Right cardiac atrium (tissue), 5 donors: ENCODE data around the gene ANOS1. TPM values are rescaled to one million over a fixed set of nuclear protein-coding genes. Genes with fewer than 3 reads are reported as not detected.
A peak's percentile ranks its signal among the peaks of the same experiment; 100 is the strongest.
"Not testable (repeated sequence)": the region's sequence is repeated elsewhere in the genome, so short reads cannot be mapped to it uniquely, and the experiment has no call there.

Experiments used
- ATAC-seq, 2 donors: fragments of 200-7000 bp; cut with Tn5 transposase; one replicate each; pipeline versions ENCODE4 v1.8.0 to v1.9.1; 2020; ENCODE audit warnings: moderate library complexity in 2 of 2, mild to moderate bottlenecking in 1 of 2
- DNase-seq, 3 donors: peaks; one replicate each; pipeline ENCODE4 v3.0.0-alpha.2; 2020
- H3K27ac ChIP-seq: one replicate; pipeline ENCODE4 v1.5.1; 2013; ENCODE audit warnings: mild to moderate bottlenecking, low read length, control low read depth, moderate library complexity
- H3K27me3 ChIP-seq: one replicate; pipeline ENCODE4 v1.6.1; 2013; ENCODE audit not compliant: control insufficient read depth, insufficient read depth
- H3K4me1 ChIP-seq: one replicate; pipeline ENCODE4 v1.6.1; 2013; ENCODE audit warnings: low read length; ENCODE audit not compliant: control insufficient read depth, insufficient read depth
- H3K4me3 ChIP-seq: one replicate; pipeline ENCODE4 v1.5.1; 2013; ENCODE audit warnings: low read length, control low read depth
- H3K9me3 ChIP-seq: one replicate; pipeline ENCODE4 v1.6.1; 2013; ENCODE audit warnings: low read length; ENCODE audit not compliant: control insufficient read depth
- WGBS: extraction: QIAGEN DNeasy Blood & Tissue Kit; methylation state at CpG from one replicate; pipeline ENCODE4 v1.1.7; 2013; 5-methylcytosine and 5-hydroxymethylcytosine counted together
- intact Hi-C, 4 donors: fragments of 100-400 bp; cut with DNase I; formaldehyde crosslinking; loops; one replicate each; pipeline versions ENCODE4 v1.11.0 to v1.14.0; 2022 to 2023
- long read RNA-seq, 4 donors: library from polyadenylated mRNA; unstranded; transcript quantifications; one replicate each; pipeline ENCODE4 v2.0.0, GENCODE V29; 2020 to 2021
- polyA plus RNA-seq: library from polyadenylated mRNA; stranded (reverse); fragments of 200-250 nt; gene quantifications from one replicate; pipeline ENCODE4 v1.2.3, GENCODE V29; 2013
- total RNA-seq, 4 donors: library from RNA; stranded (reverse); fragmentation: NEBNext Ultra II Directional; extraction: Animal tissue kit (Norgen Biotek cat#: 25700); gene quantifications; one replicate each; pipeline ENCODE4 v1.2.1, GENCODE V29; 2021
- donor health status: healthy with polysubstance abuse.
- donor health status: DM: no; HTN: yes; CAD: no.
- donor health status: DM: no; HTN: no; CAD: no.
- donor health status: DM: no; HTN: yes; CAD: no; lungs with severe emphysema.
- donor health status: DM: yes; HTN: yes; CAD: no.

Gene ANOS1
- total RNA-seq (1 to 10 TPM; 3.3 to 6.6 (median 5.2) TPM), polyA plus RNA-seq (1.8 TPM)
- long read RNA-seq, donor 1, full-length matches to known transcripts, result 3 of 8 reads
- long read RNA-seq, donor 1, partial matches to known transcripts, result 2 of 8 reads
- long read RNA-seq, donor 1, other reads (novel, unspliced or antisense), result 3 of 8 reads
- long read RNA-seq, donor 2, result 0 reads
- long read RNA-seq, donor 3, full-length matches to known transcripts, result 1 of 4 reads
- long read RNA-seq, donor 3, partial matches to known transcripts, result 3 of 4 reads
- long read RNA-seq, donor 3, other reads (novel, unspliced or antisense), result 0 of 4 reads
- long read RNA-seq, donor 4, partial matches to known transcripts, result 2 of 2 reads
- long read RNA-seq, donor 4, other reads (novel, unspliced or antisense), result 0 of 2 reads

GRCh38 chrX:8731559-8732395, at the start of gene ANOS1:
TSS of gene ANOS1 (minus strand) at chrX:8732137. CDS start at chrX:8732036, 101 bp downstream.
- H3K9me3 ChIP-seq, result no peaks in the 10 kb centered on the region
- no peaks in the 10 kb centered on the region for H3K27me3 ChIP-seq
- H3K4me1 ChIP-seq, result no peaks in the 10 kb centered on the region
- under 1% methylated on average over 76 of the region's 88 CpGs for WGBS
- intact Hi-C loops, result loop anchor here in 3 of 4 donors (10.0 kb wide), 2 partner anchors 367 to 737 kb away; no protein-coding TSS in a partner anchor
- peak; percentile 77 to 91 (median 89) for DNase-seq
- no peak within 1 kb of the TSS for H3K27ac ChIP-seq
- peak within 1 kb of the TSS; percentile 67 for H3K4me3 ChIP-seq
- peak; percentile 97 for ATAC-seq

GRCh38 chrX:8773117-8773516, 41.2 kb upstream of the ANOS1 start:
- intact Hi-C loops, result no loop called here
- no peak for ATAC-seq
- no peak for DNase-seq

GRCh38 chrX:8760021-8760420, 28.1 kb upstream of the ANOS1 start:
- no peak for DNase-seq
- Histone ChIP-seq H3K9me3 (no peaks in the 10 kb centered on the region), H3K27me3 (no peaks in the 10 kb centered on the region), H3K4me1 (no peaks in the 10 kb centered on the region), H3K27ac (no peak overlapping the region), H3K4me3 (no peak overlapping the region)
- intact Hi-C loops, result no loop called here
- 93% methylated on average over 2 of the region's 2 CpGs for WGBS
- ATAC-seq, result no peak

More at GRCh38 chrX:8773117-8773516, 41.2 kb upstream of the ANOS1 start:
- Histone ChIP-seq H3K27me3 (no peaks in the 10 kb centered on the region), H3K4me1 (no peaks in the 10 kb centered on the region), H3K4me3 (no peak overlapping the region), H3K9me3 (no peaks in the 10 kb centered on the region), H3K27ac (no peak overlapping the region)
- WGBS, result 72% methylated on average over 5 of the region's 5 CpGs

GRCh38 chrX:8758706-8759105, 26.8 kb upstream of the ANOS1 start:
- H3K27me3 ChIP-seq, H3K9me3 ChIP-seq, DNase-seq, H3K4me1 ChIP-seq, H3K4me3 ChIP-seq, H3K27ac ChIP-seq, ATAC-seq, intact Hi-C loops: not testable (repeated sequence)
- 72% methylated on average over 4 of the region's 5 CpGs for WGBS

- H3K4me1 ChIP-seq, intact Hi-C loops, DNase-seq, H3K9me3 ChIP-seq, H3K4me3 ChIP-seq, ATAC-seq, H3K27me3 ChIP-seq, H3K27ac ChIP-seq: not testable (repeated sequence)
- WGBS, result 88% methylated on average over 7 of the region's 7 CpGs
Measured at GRCh38 chrX:8757609-8758389, 25.9 kb upstream of the ANOS1 start.

GRCh38 chrX:8755813-8756212, 23.9 kb upstream of the ANOS1 start:
- no peak for ATAC-seq
- intact Hi-C loops, result no loop called here
- Histone ChIP-seq H3K4me3 (no peak overlapping the region), H3K27me3 (no peaks in the 10 kb centered on the region), H3K27ac (no peak overlapping the region), H3K9me3 (no peaks in the 10 kb centered on the region), H3K4me1 (no peaks in the 10 kb centered on the region)
- no peak for DNase-seq

- WGBS, result 76% methylated on average over 4 of the region's 4 CpGs
- no peak for ATAC-seq
- no peaks in the 10 kb centered on the region for H3K4me1 ChIP-seq
- no peak overlapping the region for H3K4me3 ChIP-seq
- H3K9me3 ChIP-seq, result no peaks in the 10 kb centered on the region
- no peak overlapping the region for H3K27ac ChIP-seq
- intact Hi-C loops, result no loop called here
- no peak for DNase-seq
- H3K27me3 ChIP-seq, result no peaks in the 10 kb centered on the region
Measured at GRCh38 chrX:8755116-8755515, 23.2 kb upstream of the ANOS1 start.

- H3K4me1 ChIP-seq, result no peaks in the 10 kb centered on the region
- no peaks in the 10 kb centered on the region for H3K27me3 ChIP-seq
- no peak overlapping the region for H3K4me3 ChIP-seq
- intact Hi-C loops, result loop anchor here in 1 of 4 donors (10.0 kb wide), 1 partner anchor 955 kb away; no protein-coding TSS in a partner anchor
- no peak for ATAC-seq
- DNase-seq, result no peak
- no peaks in the 10 kb centered on the region for H3K9me3 ChIP-seq
- H3K27ac ChIP-seq, result no peak overlapping the region
Measured at GRCh38 chrX:8749697-8750096, 17.8 kb upstream of the ANOS1 start.

GRCh38 chrX:8748855-8749254, 16.9 kb upstream of the ANOS1 start:
- H3K4me3 ChIP-seq, result no peak overlapping the region
- no peak overlapping the region for H3K27ac ChIP-seq
- whole genome bisulfite sequencing, result 9% methylated on average over 6 of the region's 6 CpGs
- no peak for DNase-seq
- intact Hi-C loops, result loop anchor here in 1 of 4 donors (10.0 kb wide), 1 partner anchor 956 kb away; no protein-coding TSS in a partner anchor
- H3K9me3 ChIP-seq, result no peaks in the 10 kb centered on the region
- H3K27me3 ChIP-seq, result no peaks in the 10 kb centered on the region
- no peaks in the 10 kb centered on the region for H3K4me1 ChIP-seq
- no peak for ATAC-seq

GRCh38 chrX:8743126-8743732, 11.3 kb upstream of the ANOS1 start:
- H3K4me3 ChIP-seq, result no peak overlapping the region
- peak; percentile 38 to 75 (median 74) for DNase-seq
- no peaks in the 10 kb centered on the region for H3K9me3 ChIP-seq
- WGBS, result 83% methylated on average over 11 of the region's 11 CpGs
- H3K27me3 ChIP-seq, result no peaks in the 10 kb centered on the region
- intact Hi-C loops, result loop anchor here in 1 of 4 donors (10.0 kb wide), 1 partner anchor 962 kb away; no protein-coding TSS in a partner anchor
- no peak overlapping the region for H3K27ac ChIP-seq
- H3K4me1 ChIP-seq, result no peaks in the 10 kb centered on the region
- ATAC-seq, result no peak
